VCaP (cell line): ENCODE data around the gene EFNA1.

Experiments used
- H3K27ac ChIP-seq: fragments of 450-650 bp; 2 replicates; pipeline ENCODE4 v1.5.1; 2017
- TF ChIP-seq, protein P1 (sequence below): fragments of 450-650 bp; conservative IDR thresholded peaks from 2 replicates; pipeline ENCODE4 v1.5.1; 2017; ENCODE audit warnings: mild to moderate bottlenecking, moderate library complexity

Gene EFNA1

DNA sequence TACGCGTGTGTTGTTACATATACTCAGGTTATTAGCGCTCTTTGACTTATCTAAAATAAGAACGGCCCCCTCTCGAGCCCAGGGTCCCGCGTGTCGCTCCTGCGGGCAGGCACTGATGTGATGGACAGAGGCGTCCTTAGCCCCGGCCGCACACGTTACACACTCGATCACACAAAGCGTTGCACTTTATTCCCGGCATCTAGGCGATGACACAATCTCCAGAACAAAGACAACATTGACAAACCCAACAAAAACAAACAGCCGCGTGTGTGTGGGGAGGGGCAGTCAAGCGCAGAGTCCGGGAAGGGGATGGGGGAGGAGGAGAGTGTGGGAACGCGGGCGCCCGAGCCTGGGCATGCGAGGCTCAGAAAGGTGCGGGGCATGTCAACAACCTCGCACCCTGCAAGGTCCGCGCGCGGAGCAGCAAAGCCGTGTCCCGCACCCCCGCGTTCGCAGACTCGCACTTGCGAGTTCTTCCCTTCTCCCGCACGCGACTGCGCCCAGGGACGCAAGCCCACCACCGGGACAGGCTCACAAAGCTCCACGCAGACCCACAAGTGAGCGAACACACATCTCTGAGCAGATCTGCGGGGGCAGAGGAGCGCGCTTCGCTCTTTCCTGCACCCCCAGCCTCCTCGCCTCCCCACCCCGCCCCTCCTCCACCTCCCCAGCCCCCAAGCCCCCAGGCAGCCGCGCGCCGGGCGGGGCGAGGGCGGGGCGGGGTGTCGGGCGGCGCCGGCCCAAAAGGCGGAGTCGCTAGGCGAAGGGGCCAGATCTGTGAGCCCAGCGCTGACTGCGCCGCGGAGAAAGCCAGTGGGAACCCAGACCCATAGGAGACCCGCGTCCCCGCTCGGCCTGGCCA lies at the start of gene EFNA1:
TSS of gene EFNA1 (plus strand) at position 772 of the 862 bp plus-strand sequence. CDS start 102 bp downstream, outside the sequence.
- H3K27ac ChIP-seq, result peak within 1 kb of the TSS; percentile 100
- TF ChIP-seq, protein P1, sequence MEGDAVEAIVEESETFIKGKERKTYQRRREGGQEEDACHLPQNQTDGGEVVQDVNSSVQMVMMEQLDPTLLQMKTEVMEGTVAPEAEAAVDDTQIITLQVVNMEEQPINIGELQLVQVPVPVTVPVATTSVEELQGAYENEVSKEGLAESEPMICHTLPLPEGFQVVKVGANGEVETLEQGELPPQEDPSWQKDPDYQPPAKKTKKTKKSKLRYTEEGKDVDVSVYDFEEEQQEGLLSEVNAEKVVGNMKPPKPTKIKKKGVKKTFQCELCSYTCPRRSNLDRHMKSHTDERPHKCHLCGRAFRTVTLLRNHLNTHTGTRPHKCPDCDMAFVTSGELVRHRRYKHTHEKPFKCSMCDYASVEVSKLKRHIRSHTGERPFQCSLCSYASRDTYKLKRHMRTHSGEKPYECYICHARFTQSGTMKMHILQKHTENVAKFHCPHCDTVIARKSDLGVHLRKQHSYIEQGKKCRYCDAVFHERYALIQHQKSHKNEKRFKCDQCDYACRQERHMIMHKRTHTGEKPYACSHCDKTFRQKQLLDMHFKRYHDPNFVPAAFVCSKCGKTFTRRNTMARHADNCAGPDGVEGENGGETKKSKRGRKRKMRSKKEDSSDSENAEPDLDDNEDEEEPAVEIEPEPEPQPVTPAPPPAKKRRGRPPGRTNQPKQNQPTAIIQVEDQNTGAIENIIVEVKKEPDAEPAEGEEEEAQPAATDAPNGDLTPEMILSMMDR, result no peak

DNA sequence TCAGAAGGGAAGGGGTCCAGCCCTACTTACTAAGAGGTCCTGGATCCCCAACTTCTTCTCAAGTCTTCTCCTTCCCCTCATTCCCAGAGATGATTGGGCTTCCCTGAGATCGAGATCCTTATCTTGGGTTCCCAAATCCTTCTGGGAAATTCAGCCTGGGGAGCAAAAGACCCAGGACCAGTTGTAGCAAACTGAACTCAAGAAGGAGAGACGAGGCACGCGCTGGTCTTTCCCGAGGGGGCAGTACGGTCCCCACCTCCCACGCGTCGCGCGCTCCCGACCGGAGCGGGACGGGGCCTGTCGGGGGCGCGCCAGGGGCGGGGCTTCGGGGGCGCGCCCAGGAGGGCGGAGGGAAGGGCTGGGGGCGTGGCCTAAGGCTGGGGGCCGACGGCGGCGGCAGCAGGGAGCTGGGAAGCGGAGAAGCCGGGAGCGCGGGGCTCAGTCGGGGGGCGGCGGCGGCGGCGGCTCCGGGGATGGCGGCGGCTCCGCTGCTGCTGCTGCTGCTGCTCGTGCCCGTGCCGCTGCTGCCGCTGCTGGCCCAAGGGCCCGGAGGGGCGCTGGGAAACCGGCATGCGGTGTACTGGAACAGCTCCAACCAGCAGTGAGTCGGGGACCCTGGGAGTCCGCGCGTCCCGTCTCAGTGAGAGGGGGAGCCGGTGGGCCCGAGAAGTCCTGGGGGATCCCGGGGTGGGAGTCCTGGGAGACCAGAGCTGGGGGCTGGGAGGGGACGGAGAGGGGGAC lies 49.0 kb upstream of the EFNA1 start, which contains the start of gene EFNA3:
TSS of gene EFNA3 (plus strand) at position 369 of the 741 bp plus-strand sequence. CDS start at position 474, 105 bp downstream.
- TF ChIP-seq, protein P1, result no peak
- H3K27ac ChIP-seq, result peak within 1 kb of the TSS; percentile 81; the same call in 1 of the 2 replicates

DNA sequence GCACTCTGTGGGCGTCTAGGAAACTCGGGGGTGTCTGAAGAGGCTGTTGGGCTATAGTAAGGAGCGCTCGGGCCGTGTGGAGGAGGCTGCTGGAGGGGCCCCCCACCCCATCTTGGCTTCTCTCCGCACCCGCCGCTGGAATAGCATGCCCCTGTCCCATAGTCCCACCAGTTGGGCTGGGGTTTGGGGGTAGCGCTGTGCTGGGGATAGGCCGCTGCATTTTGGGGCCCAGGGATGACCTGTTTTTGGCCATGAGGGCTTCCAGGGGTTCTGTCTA lies 48.5 kb upstream of the EFNA1 start:
- H3K27ac ChIP-seq, result peak overlapping the region; percentile 81; the same call in 1 of the 2 replicates
- TF ChIP-seq, protein P1, result no peak

- TF ChIP-seq, protein P1, result no peak
- peak overlapping the region; percentile 81 for H3K27ac ChIP-seq
These were observed 48.0 kb upstream of the EFNA1 start for GRCh38 chr1:155079487-155080311.

DNA sequence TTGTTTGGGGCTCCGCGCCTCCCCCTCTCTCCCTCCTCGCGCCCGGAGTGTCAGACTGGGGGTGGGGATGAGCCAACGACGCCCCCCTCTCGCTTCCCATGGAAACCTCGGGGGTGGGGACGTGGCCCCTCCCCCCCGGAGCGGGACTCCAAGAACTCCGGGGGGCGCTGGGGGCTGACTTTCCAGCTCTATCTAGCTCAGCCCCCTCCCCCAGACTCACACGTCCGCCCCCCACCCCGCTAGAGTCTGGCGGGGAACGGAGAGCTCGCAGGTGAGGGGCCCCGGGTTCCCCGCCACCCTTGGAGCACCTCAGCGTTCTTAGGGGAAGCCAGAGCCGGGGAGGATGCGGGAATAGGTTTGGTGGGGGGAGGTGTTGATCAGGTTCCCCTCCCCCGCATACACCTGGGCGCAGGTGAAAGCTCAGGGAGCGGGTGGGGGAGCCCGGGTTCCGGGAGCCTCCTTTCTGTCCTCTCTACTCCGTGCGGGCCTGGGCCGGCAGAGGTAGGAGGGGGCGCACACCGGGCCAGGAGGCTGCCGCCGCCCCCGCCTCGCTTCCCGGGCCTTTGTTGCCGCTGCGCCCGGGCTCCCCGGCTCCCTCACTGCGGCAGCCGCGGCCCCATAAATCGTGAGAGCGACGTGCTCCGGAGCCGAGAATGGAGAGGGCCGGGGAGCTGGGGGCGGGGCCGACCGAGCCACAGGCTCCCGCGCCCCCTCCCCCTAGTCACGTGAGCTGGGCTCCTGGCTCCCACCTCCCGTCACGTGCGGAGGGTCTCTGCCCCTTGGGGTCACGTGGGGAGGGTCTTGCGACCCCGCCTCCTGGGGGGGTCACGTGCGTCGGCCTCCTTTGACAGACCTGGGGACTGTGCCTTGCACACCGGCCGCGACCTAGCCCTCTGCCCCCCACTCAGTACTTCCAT lies 47.1 kb upstream of the EFNA1 start:
- H3K27ac ChIP-seq, result peak overlapping the region; percentile 81
- TF ChIP-seq, protein P1, result no peak

DNA sequence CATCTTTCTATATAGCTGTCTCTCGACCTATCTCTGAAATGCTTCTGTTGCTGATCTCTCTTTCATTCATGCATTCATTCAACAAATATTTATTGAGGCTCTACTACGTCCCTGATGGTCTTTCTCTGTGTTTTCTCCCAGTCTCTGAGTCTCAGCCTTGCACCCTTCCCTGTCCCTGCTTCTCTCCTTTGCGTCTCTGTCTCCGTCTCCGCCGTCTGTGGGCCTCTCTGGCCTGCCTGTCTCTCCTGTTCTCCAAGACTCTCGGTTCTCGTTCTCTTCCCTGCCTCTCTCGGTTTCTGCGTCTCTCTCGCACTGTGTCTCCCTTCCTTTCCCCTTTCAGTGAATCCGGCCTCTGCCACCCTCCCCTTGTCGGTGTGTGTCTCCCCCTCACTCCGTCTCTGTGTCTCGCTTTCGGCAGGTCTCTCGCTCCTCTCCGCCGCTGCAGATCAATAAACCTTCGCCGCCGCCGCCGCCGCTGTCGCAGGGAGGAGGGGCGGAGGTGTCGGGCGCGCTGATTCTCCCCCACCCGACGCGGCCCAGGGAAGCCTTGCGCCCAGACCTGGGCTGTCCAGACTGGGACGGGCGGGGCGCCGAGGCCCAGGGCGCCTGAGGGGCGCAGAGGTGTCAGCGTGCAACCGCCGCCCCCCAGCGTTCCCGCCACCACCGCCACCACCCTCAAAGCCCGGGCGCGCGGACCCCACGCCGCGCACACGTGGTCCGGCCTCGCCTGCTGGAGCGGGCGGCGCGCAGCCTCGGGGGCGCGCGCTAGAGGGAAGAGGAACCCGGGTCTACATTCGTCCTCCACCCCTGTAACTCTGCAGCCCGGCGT lies 46.0 kb upstream of the EFNA1 start:
- TF ChIP-seq, protein P1, result no peak
- H3K27ac ChIP-seq, result peak overlapping the region; percentile 81
